ENCODE measurements around the gene EPB41L2. TPM values are rescaled to one million over a fixed set of nuclear protein-coding genes. Genes with fewer than 3 reads are reported as not detected.

The EPB41L2 gene
- total RNA-seq, 1 donor from 2014 or later = 61.8 TPM

DNA sequence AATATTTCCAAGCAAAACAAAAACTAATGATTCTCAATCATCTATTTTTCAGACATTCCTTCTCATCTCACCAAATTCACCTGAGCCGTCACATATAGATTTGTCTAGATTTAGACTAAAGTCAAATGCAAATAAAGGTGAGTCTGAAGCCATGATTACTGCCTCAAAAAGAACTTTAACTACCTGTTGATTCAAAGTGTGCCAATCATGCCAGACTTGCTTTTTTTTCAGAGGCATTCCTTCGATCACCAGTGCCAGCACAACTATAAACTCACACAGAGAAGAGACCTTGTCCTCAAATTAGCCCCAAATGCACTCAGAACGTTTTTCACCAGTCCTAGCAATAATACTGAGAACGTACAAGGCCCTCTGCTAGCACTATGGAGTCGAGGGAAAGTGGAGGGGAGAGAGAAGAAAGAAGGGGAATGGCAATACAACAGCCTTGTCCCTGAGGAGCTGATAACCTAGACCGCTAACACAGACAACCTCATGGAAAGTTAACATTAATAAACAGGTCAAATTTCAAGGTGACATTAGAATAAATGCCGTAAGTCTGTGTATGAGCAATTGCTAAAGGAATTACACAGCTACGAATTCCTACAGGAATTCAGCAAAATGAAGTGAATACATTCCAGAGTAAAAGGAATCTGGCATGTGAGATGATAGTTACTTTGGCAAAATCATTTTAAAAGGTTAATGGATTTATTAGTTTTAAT is 60.9 kb downstream of the EPB41L2 start:
- no peaks in the 10 kb centered on the region for H3K27me3 Mint-ChIP-seq (ENCODE audit: insufficient read depth, low read depth)
- DNase-seq (ENCODE audit: low spot score) = no peak
- H3K9me3 ChIP-seq (ENCODE audit: low read depth) = peaks cover 1% of the 10 kb centered on the region
- H3K27ac Mint-ChIP-seq = no peak overlapping the region
- no peaks in the 10 kb centered on the region for H3K36me3 ChIP-seq
- H3K79me2 ChIP-seq (ENCODE audit: low read depth) = peaks cover 59% of the 10 kb centered on the region
- peaks cover 10% of the 10 kb centered on the region for H3K9me3 Mint-ChIP-seq
- H3K4me1 ChIP-seq = peaks cover 44% of the 10 kb centered on the region
- no peak overlapping the region for H3K27ac ChIP-seq
- no peak overlapping the region for H3K4me3 Mint-ChIP-seq
- TF ChIP-seq EZH2 (IDR thresholded peaks at IDR 0.05) (no peak), EZH2phosphoT487 (IDR thresholded peaks at IDR 0.05) (no peak)
- TF ChIP-seq, protein P1, sequence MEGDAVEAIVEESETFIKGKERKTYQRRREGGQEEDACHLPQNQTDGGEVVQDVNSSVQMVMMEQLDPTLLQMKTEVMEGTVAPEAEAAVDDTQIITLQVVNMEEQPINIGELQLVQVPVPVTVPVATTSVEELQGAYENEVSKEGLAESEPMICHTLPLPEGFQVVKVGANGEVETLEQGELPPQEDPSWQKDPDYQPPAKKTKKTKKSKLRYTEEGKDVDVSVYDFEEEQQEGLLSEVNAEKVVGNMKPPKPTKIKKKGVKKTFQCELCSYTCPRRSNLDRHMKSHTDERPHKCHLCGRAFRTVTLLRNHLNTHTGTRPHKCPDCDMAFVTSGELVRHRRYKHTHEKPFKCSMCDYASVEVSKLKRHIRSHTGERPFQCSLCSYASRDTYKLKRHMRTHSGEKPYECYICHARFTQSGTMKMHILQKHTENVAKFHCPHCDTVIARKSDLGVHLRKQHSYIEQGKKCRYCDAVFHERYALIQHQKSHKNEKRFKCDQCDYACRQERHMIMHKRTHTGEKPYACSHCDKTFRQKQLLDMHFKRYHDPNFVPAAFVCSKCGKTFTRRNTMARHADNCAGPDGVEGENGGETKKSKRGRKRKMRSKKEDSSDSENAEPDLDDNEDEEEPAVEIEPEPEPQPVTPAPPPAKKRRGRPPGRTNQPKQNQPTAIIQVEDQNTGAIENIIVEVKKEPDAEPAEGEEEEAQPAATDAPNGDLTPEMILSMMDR (IDR thresholded peaks at IDR 0.05) = no peak
- H3F3A ChIP-seq (ENCODE audit: low read depth) = peaks cover 4% of the 10 kb centered on the region
- H3K9ac ChIP-seq = no peak overlapping the region
- no peak overlapping the region for H3K4me3 ChIP-seq
- H3K36me3 Mint-ChIP-seq = peaks cover 5% of the 10 kb centered on the region
- H2AFZ ChIP-seq (replicated peaks) = no peak overlapping the region
- H3K4me1 Mint-ChIP-seq = peaks cover 26% of the 10 kb centered on the region
- no peaks in the 10 kb centered on the region for H3K27me3 ChIP-seq
- peak overlapping the region; percentile 26 for H3K4me2 ChIP-seq
- peaks cover 18% of the 10 kb centered on the region for H4K20me1 ChIP-seq (ENCODE audit: low read depth)

DNA sequence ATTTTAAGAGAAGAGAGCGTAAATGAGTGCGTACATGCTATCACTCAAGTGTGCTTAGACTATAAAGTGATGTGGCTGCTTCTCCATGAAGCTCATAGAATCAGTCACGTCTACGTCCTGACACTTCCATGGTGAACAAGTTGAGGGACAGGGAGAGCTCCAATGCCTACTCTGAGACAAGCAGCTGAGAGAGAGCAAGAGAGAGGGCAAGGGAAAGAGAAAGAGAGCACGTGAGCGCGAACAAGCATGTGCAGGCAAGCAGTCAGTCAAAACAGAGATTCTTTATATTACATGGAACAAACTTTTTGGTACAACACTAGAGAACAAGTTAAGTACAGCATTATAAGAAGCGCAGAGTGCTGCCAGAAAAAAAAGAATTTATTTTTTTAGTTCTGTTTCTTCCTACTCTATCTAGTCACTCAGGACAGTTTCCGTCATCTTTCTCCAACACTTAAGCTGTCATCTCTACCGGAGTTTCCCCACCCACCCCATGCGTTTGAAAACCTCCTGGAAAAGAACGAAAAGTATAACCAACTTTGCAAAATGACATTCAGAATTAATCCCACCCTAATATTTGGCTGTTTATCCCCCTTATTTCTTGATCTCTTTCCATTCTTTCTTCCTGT is 61.8 kb downstream of the EPB41L2 start:
- Histone ChIP-seq H4K20me1 (ENCODE audit: low read depth) (peaks cover 25% of the 10 kb centered on the region), H3K4me3 (no peak overlapping the region), H3K9me3 (ENCODE audit: low read depth) (no peaks in the 10 kb centered on the region), H3K9ac (no peak overlapping the region), H3F3A (ENCODE audit: low read depth) (peaks cover 4% of the 10 kb centered on the region), H2AFZ (replicated peaks) (no peak overlapping the region), H3K4me2 (no peak overlapping the region), H3K36me3 (no peaks in the 10 kb centered on the region), H3K4me1 (peaks cover 48% of the 10 kb centered on the region), H3K27me3 (no peaks in the 10 kb centered on the region), H3K27ac (no peak overlapping the region), H3K79me2 (ENCODE audit: low read depth) (peaks cover 68% of the 10 kb centered on the region)
- H3K36me3 Mint-ChIP-seq = peaks cover 5% of the 10 kb centered on the region
- no peaks in the 10 kb centered on the region for H3K27me3 Mint-ChIP-seq (ENCODE audit: insufficient read depth, low read depth)
- peaks cover 2% of the 10 kb centered on the region for H3K9me3 Mint-ChIP-seq
- TF ChIP-seq EZH2phosphoT487 (IDR thresholded peaks at IDR 0.05) (no peak), EZH2 (IDR thresholded peaks at IDR 0.05) (no peak)
- TF ChIP-seq, protein P1 (IDR thresholded peaks at IDR 0.05) = no peak
- no peak overlapping the region for H3K27ac Mint-ChIP-seq
- no peak overlapping the region for H3K4me3 Mint-ChIP-seq
- no peak for DNase-seq (ENCODE audit: low spot score)
- H3K4me1 Mint-ChIP-seq = peaks cover 27% of the 10 kb centered on the region

DNA sequence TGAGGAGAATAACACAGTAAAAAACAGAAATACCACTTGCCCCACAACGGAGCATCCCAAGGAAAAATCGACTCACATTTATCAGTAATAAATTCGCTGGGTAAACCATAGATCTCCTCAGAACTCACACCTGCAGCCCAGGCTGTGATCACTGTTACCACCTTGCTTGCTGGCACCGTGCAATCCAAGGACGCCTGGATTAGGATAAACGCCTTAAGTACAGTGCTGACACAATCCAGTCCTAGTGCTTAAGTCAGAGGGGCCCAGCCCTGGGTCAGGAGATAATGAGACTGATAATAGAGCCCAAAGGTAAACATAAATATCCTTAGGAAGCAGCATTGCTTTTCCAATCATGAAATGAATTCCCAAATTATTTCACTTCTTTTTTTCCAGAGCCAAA is 62.5 kb downstream of the EPB41L2 start:
- H3F3A ChIP-seq (ENCODE audit: low read depth) = peaks cover 4% of the 10 kb centered on the region
- peaks cover 2% of the 10 kb centered on the region for H3K9me3 Mint-ChIP-seq
- peaks cover 48% of the 10 kb centered on the region for H3K4me1 ChIP-seq
- H3K9me3 ChIP-seq (ENCODE audit: low read depth) = no peaks in the 10 kb centered on the region
- H3K9ac ChIP-seq = no peak overlapping the region
- no peak overlapping the region for H3K27ac Mint-ChIP-seq
- peaks cover 27% of the 10 kb centered on the region for H3K4me1 Mint-ChIP-seq
- no peaks in the 10 kb centered on the region for H3K27me3 ChIP-seq
- H3K27ac ChIP-seq = no peak overlapping the region
- H3K79me2 ChIP-seq (ENCODE audit: low read depth) = peaks cover 70% of the 10 kb centered on the region
- no peak overlapping the region for H2AFZ ChIP-seq (replicated peaks)
- no peaks in the 10 kb centered on the region for H3K36me3 ChIP-seq
- H3K27me3 Mint-ChIP-seq (ENCODE audit: insufficient read depth, low read depth) = no peaks in the 10 kb centered on the region
- no peak overlapping the region for H3K4me3 Mint-ChIP-seq
- no peak overlapping the region for H3K4me2 ChIP-seq
- H3K4me3 ChIP-seq = no peak overlapping the region
- peaks cover 7% of the 10 kb centered on the region for H3K36me3 Mint-ChIP-seq
- DNase-seq (ENCODE audit: low spot score) = peak; percentile 13
- peaks cover 25% of the 10 kb centered on the region for H4K20me1 ChIP-seq (ENCODE audit: low read depth)
- TF ChIP-seq EZH2 (IDR thresholded peaks at IDR 0.05) = no peak
